Gastrocnemius medialis (tissue), 4 donors: Measurements from ENCODE around the gene TCEA2.

Experiments
- CTCF ChIP-seq, 5 experiments: fragments of 450-650 bp in 3 of 5; fragments of 200-600 bp in 2 of 5; sonication (generic) in 2 of 5; IDR thresholded peaks in 4 of 5; conservative IDR thresholded peaks in 1 of 5; 1 replicate in 4 of 5; 2 replicates in 1 of 5; pipeline ENCODE4 v1.5.1; 2016 to 2019; ENCODE audit warnings: antibody characterized with exemption in 5 of 5, mild to moderate bottlenecking in 3 of 5, moderate library complexity in 3 of 5
- POLR2A ChIP-seq, 2 donors: fragments of 450-650 bp; IDR thresholded peaks; one replicate each; pipeline ENCODE4 v1.6.1; 2017; ENCODE audit warnings: antibody characterized with exemption in 2 of 2, mild to moderate bottlenecking in 2 of 2, moderate library complexity in 2 of 2

DNA sequence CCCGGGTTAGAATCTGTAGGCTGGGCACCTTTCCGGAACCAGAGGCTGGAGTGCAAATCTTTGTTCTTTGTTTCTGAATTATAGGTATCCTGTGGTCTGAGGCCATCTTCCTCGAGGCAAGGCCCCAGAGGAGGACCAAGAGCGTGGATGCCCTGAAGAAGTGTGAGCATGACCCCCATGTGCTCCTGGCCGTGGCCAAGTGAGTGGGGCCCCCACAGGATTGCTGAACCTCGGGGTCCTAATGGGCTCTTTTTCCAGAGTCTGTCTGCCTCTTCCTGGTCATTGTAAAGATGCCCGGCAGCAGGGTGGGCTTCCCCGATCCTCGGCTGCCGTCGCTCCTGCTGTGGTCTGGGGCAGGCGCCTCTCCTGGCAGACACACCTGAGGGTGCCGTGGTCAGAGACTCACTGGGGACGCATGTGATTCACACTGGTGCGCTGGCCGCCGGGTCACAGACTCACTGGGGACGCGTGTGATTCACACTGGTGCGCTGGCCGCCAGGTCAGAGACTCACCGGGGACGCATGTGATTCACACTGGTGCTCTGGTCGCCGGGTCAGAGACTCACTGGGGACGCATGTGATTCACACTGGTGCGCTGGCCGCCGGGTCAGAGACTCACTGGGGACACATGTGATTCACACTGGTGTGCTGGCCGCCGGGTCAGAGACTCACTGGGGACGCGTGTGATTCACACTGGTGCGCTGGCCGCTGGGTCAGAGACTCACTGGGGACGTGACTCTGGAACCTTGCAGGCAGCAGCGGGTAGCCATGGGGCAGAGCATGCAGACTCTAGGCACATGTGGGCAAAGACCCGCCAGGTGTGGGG is 33.5 kb upstream of the TCEA2 start:
- TF ChIP-seq POLR2A (IDR thresholded peaks at IDR 0.05) = no peak
- TF ChIP-seq CTCF (IDR thresholded peaks at IDR 0.05 in 4 of 5, conservative IDR thresholded peaks at IDR 0.05 in 1 of 5) = no peak
